B cell (primary cell): ENCODE results near the gene CDH12. TPM values are rescaled to one million over a fixed set of nuclear protein-coding genes. Genes with fewer than 3 reads are reported as not detected.
A peak's percentile ranks its signal among the peaks of the same experiment; 100 is the strongest.

ENCODE experiments used
- ATAC-seq: fragments of 200-7000 bp; cut with Tn5 transposase; one replicate; pipeline ENCODE4 v1.10.0; 2021; ENCODE audit warnings: low read depth, mild to moderate bottlenecking, moderate number of reproducible peaks, moderate library complexity
- CTCF ChIA-PET: fragments of 350-600 bp; sonication (Branson Sonifier 250); formaldehyde crosslinking; loops from one replicate; lab custom pipeline; 2021; ENCODE audit warnings: antibody characterized with exemption, inconsistent platforms; lab: Charles Lee
- POLR2A ChIA-PET: fragments of 350-600 bp; sonication (Branson Sonifier 250); formaldehyde crosslinking; loops from one replicate; lab custom pipeline; 2021; ENCODE audit warnings: antibody characterized with exemption; lab: Charles Lee
- DNase-seq: peaks from one replicate; pipeline ENCODE4 v3.0.0; 2013
- H2AFZ ChIP-seq: 2 replicates; pipeline ENCODE4 v1.6.1; 2012; ENCODE audit warnings: mild to moderate bottlenecking, low read depth, low read length; ENCODE audit not compliant: insufficient read depth, poor library complexity, severe bottlenecking
- H3K27ac ChIP-seq, 2 donors: 1 replicate in 1 of 2; 2 replicates in 1 of 2; pipeline ENCODE4 v1.5.1; 2012 to 2013; ENCODE audit warnings: low read length in 2 of 2, mild to moderate bottlenecking in 2 of 2, moderate library complexity in 1 of 2
- H3K27me3 ChIP-seq, 4 experiments: fragments of 200-600 bp in 1 of 4; sonication (generic) in 1 of 4; replicated peaks in 1 of 4; 1 replicate in 2 of 4; 2 replicates in 2 of 4; pipeline versions ENCODE4 v1.6.1 to v1.7.0; 2013 to 2016; ENCODE audit warnings: low read length in 3 of 4, mild to moderate bottlenecking in 2 of 4, mixed read lengths in 1 of 4, moderate library complexity in 1 of 4; ENCODE audit not compliant: insufficient read depth in 4 of 4, control insufficient read depth in 3 of 4; ENCODE audit errors: control extremely low read depth in 1 of 4
- H3K36me3 ChIP-seq, 2 experiments: replicated peaks in 1 of 2; 1 replicate in 1 of 2; 2 replicates in 1 of 2; pipeline versions ENCODE4 v1.6.1 to v1.7.1; 2013; ENCODE audit warnings: low read length in 1 of 2; ENCODE audit not compliant: insufficient read depth in 2 of 2, control insufficient read depth in 1 of 2; ENCODE audit errors: control extremely low read depth in 1 of 2, extremely low read depth in 1 of 2
- H3K4me1 ChIP-seq, 2 donors: fragments of 200-600 bp in 1 of 2; sonication (generic) in 1 of 2; 1 replicate in 1 of 2; 2 replicates in 1 of 2; pipeline versions ENCODE4 v1.5.1 to v1.6.1; 2013 to 2017; ENCODE audit warnings: low read length in 2 of 2; ENCODE audit not compliant: control insufficient read depth in 2 of 2, insufficient read depth in 2 of 2
- H3K4me2 ChIP-seq: replicated peaks from 2 replicates; pipeline ENCODE3; 2012; ENCODE audit warnings: mild to moderate bottlenecking, low read depth, low read length; ENCODE audit not compliant: poor library complexity, severe bottlenecking
- H3K4me3 ChIP-seq, 5 experiments: fragments of 200-600 bp in 1 of 5; sonication (generic) in 1 of 5; 1 replicate in 3 of 5; 2 replicates in 2 of 5; pipeline versions ENCODE4 v1.5.1 to v1.7.0; 2011 to 2016; ENCODE audit warnings: low read length in 4 of 5, mild to moderate bottlenecking in 4 of 5, low read depth in 2 of 5, control low read depth in 1 of 5, moderate library complexity in 1 of 5; ENCODE audit not compliant: insufficient read depth in 1 of 5; ENCODE audit errors: control extremely low read depth in 1 of 5, extremely low read depth in 1 of 5
- H3K79me2 ChIP-seq: fragments of 200-600 bp; sonication (generic); one replicate; pipeline ENCODE4 v1.6.0; 2016; ENCODE audit warnings: low read length; ENCODE audit not compliant: control insufficient read depth, insufficient read depth
- H3K9ac ChIP-seq: fragments of 200-600 bp; sonication (generic); 2 replicates; pipeline ENCODE4 v1.6.1; 2017; ENCODE audit warnings: mild to moderate bottlenecking, low read length, moderate library complexity
- H3K9me3 ChIP-seq, 3 donors: one replicate each; pipeline versions ENCODE4 v1.6.1 to v1.7.1; 2013; ENCODE audit warnings: low read length in 2 of 3; ENCODE audit not compliant: control insufficient read depth in 2 of 3, insufficient read depth in 1 of 3; ENCODE audit errors: control extremely low read depth in 1 of 3
- H4K20me1 ChIP-seq: 2 replicates; pipeline ENCODE4 v1.6.0; 2012; ENCODE audit warnings: mild to moderate bottlenecking, low read length; ENCODE audit not compliant: insufficient read depth, control insufficient read depth, poor library complexity, severe bottlenecking
- H3K27ac Mint-ChIP-seq: one replicate; pipeline ENCODE4 v1.8.0; 2021; ENCODE audit warnings: mixed read lengths
- H3K27me3 Mint-ChIP-seq: one replicate; pipeline ENCODE4 v1.8.0; 2021; ENCODE audit warnings: mixed read lengths
- H3K4me1 Mint-ChIP-seq: one replicate; pipeline ENCODE4 v1.8.0; 2021; ENCODE audit warnings: mixed read lengths
- H3K4me3 Mint-ChIP-seq: one replicate; pipeline ENCODE4 v1.8.0; 2021; ENCODE audit warnings: mixed read lengths
- H3K9me3 Mint-ChIP-seq: one replicate; pipeline ENCODE4 v1.8.0; 2022; ENCODE audit warnings: mixed read lengths; ENCODE audit not compliant: insufficient read depth
- EZH2 ChIP-seq: IDR thresholded peaks from 2 replicates; pipeline ENCODE4 v1.6.1; 2012; ENCODE audit warnings: borderline replicate concordance, low read depth, mild to moderate bottlenecking, moderate library complexity, low read length; ENCODE audit not compliant: insufficient read depth, poor library complexity, severe bottlenecking
- WGBS: methylation state at CpG from one replicate; pipeline ENCODE4 v1.1.5; 2013; ENCODE audit warnings: missing lambda C conversion rate; ENCODE audit not compliant: insufficient coverage; 5-methylcytosine and 5-hydroxymethylcytosine counted together
- intact Hi-C: fragments of 100-400 bp; cut with micrococcal nuclease; formaldehyde crosslinking; loops from one replicate; pipeline ENCODE4 v1.10.0; 2022
- polyA plus RNA-seq: library from polyadenylated mRNA; depleted of rRNA; stranded (reverse); fragments of >200 nt; gene quantifications from 2 replicates; pipeline ENCODE4 v1.2.3, GENCODE V29; 2012
- total RNA-seq, 2 donors: library from RNA; stranded (reverse); fragments of 120-200 nt in 1 of 2; gene quantifications; 1 replicate in 1 of 2; 2 replicates in 1 of 2; pipeline versions ENCODE4 v1.2.3 to v1.2.4, GENCODE V29; 2013 to 2022
- TF ChIP-seq, protein P1 (sequence below): fragments of 200-600 bp; IDR thresholded peaks from one replicate; pipeline ENCODE4 v1.8.0; 2022; ENCODE audit warnings: antibody characterized with exemption, mild to moderate bottlenecking

The CDH12 gene
- total and polyA plus RNA-seq, 2 donors (not counting 1 experiment from before 2014, with no cell fraction given), result not detected

DNA sequence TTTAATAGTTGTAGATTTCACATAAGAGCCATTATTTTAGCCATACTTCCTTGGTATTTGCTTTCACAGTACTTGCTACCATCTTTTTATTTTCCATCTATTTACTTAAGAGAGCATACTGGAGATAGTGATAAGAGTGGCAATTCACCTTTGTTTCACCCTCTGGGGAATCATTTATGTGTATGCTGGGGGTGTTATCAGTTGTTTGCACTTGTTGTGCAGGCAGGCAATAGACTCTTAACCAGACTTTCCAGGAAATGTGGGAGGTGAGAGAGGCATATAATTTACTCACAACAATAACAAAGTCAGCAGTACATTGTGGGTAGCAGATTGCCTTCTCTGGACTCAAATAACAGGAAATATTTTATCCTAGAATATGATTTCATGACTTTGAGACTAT lies 1018.3 kb downstream of the CDH12 start:
- ChIA-PET CTCF (no interaction called here), POLR2A (no interaction called here)
- Mint-ChIP-seq H3K4me3 (no peak overlapping the region), H3K27me3 (no peaks in the 10 kb centered on the region), H3K9me3 (no peaks in the 10 kb centered on the region), H3K4me1 (peaks cover 12% of the 10 kb centered on the region), H3K27ac (no peak overlapping the region)
- no peaks in the 10 kb centered on the region for H3K27me3 ChIP-seq
- H2AFZ ChIP-seq, result no peak overlapping the region
- no peaks in the 10 kb centered on the region for H3K36me3 ChIP-seq
- ATAC-seq (no peak), DNase-seq (no peak)
- H3K9me3 ChIP-seq, result no peaks in the 10 kb centered on the region
- H3K9ac ChIP-seq, result no peak overlapping the region
- H4K20me1 ChIP-seq, result no peaks in the 10 kb centered on the region
- TF ChIP-seq EZH2, result no peak
- TF ChIP-seq, protein P1, sequence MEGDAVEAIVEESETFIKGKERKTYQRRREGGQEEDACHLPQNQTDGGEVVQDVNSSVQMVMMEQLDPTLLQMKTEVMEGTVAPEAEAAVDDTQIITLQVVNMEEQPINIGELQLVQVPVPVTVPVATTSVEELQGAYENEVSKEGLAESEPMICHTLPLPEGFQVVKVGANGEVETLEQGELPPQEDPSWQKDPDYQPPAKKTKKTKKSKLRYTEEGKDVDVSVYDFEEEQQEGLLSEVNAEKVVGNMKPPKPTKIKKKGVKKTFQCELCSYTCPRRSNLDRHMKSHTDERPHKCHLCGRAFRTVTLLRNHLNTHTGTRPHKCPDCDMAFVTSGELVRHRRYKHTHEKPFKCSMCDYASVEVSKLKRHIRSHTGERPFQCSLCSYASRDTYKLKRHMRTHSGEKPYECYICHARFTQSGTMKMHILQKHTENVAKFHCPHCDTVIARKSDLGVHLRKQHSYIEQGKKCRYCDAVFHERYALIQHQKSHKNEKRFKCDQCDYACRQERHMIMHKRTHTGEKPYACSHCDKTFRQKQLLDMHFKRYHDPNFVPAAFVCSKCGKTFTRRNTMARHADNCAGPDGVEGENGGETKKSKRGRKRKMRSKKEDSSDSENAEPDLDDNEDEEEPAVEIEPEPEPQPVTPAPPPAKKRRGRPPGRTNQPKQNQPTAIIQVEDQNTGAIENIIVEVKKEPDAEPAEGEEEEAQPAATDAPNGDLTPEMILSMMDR, result no peak
- H3K4me3 ChIP-seq, result no peak overlapping the region
- peaks cover 0 to 8% of the 10 kb centered on the region in 2 donors for H3K4me1 ChIP-seq
- H3K4me2 ChIP-seq, result no peak overlapping the region
- no peak overlapping the region for H3K27ac ChIP-seq
- intact Hi-C loops, result no loop called here
- H3K79me2 ChIP-seq, result no peaks in the 10 kb centered on the region

DNA sequence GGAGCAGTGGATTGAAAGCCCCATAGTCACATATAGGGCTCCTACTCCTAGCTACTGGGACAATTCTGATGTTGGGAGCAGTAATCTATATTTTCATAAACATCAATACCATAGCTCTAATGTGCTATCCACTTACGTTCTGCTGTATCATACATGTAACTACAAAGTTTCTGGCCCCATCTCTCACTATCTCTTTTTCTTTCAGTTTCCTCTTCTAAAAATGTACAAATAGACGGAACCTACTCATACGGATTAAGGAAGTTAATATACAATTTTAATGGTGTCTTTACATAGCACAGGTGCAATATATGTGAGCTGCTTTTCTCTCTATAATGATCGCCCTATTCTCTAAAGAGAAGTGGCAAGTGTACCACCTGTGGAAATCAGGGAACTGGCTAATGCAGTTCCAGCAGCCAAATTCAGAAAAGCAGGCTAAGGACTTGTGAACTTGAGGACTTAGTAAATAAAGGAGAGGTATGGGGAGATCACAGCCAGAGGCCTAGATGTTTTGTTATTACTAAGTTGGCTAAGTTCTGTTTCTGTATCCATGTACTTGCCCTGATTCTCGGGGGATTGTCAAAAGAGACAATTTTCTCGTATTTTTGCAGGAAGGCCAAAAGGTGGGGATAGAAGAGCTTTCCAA lies 1021.9 kb downstream of the CDH12 start:
- peak; percentile 42 for DNase-seq

More for the DNA sequence above, 1021.9 kb downstream of the CDH12 start:
- ATAC-seq, result peak; percentile 24
- H3K36me3 ChIP-seq, result no peaks in the 10 kb centered on the region
- ChIA-PET CTCF (interaction anchor here (1.0 kb wide), 1 partner anchor 1521 kb away, joined by 3 read pairs; no protein-coding TSS in a partner anchor), POLR2A (no interaction called here)
- peak overlapping the region; percentile 46 for H3K4me3 Mint-ChIP-seq
- no peaks in the 10 kb centered on the region for H3K9me3 Mint-ChIP-seq
- TF ChIP-seq EZH2, result no peak
- TF ChIP-seq, protein P1, result no peak
- no peaks in the 10 kb centered on the region for H3K27me3 Mint-ChIP-seq
- H3K27ac ChIP-seq, result no peak overlapping the region
- H3K4me2 ChIP-seq, result peak overlapping the region; percentile 22
- H3K4me3 ChIP-seq, result peak overlapping the region in 1 of 5 experiments; percentile 3
- no peaks in the 10 kb centered on the region for H4K20me1 ChIP-seq
- H3K9me3 ChIP-seq, result no peaks in the 10 kb centered on the region
- no peaks in the 10 kb centered on the region for H3K27me3 ChIP-seq
- H3K4me1 ChIP-seq, result peaks cover 0 to 8% of the 10 kb centered on the region in 2 donors
- H3K9ac ChIP-seq, result peak overlapping the region; percentile 31
- H3K79me2 ChIP-seq, result no peaks in the 10 kb centered on the region
- WGBS, result 65% methylated on average over 3 of the region's 6 CpGs
- peak overlapping the region; percentile 43 for H2AFZ ChIP-seq
- H3K4me1 Mint-ChIP-seq, result peaks cover 12% of the 10 kb centered on the region
- intact Hi-C loops, result no loop called here
- H3K27ac Mint-ChIP-seq, result peak overlapping the region; percentile 44
